ENCODE measurements around the gene CAPNS1. TPM values are rescaled to one million over a fixed set of nuclear protein-coding genes. Genes with fewer than 3 reads are reported as not detected.

The CAPNS1 gene
- total RNA-seq, 1 experiment from 2014 or later = 489 TPM

- Mint-ChIP-seq H3K27ac (ENCODE audit: unreplicated experiment) (peak within 1 kb of the TSS; percentile 96), H3K4me3 (ENCODE audit: unreplicated experiment) (peak within 1 kb of the TSS; percentile 92), H3K27me3 (ENCODE audit: insufficient read depth, unreplicated experiment) (no peaks in the 10 kb centered on the region), H3K4me1 (ENCODE audit: low read depth, unreplicated experiment) (peaks cover 36% of the 10 kb centered on the region), H3K9me3 (ENCODE audit: unreplicated experiment) (no peaks in the 10 kb centered on the region), H3K36me3 (ENCODE audit: insufficient read depth, unreplicated experiment) (peaks cover 71% of the 10 kb centered on the region)
- Histone ChIP-seq H3K27me3 (replicated peaks; ENCODE audit: control insufficient read depth, insufficient read depth, low read length) (no peaks in the 10 kb centered on the region), H3K36me3 (ENCODE audit: control insufficient read depth, insufficient read depth, low read length) (peaks cover 9% of the 10 kb centered on the region; the same call in 1 of the 2 replicates), H3K4me3 (ENCODE audit: low read depth, low read length) (peak within 1 kb of the TSS; percentile 92), H3K9me3 (no peaks in the 10 kb centered on the region), H3K4me1 (peaks cover 16% of the 10 kb centered on the region; the same call in 1 of the 2 replicates)
- intact Hi-C loops (cut with micrococcal nuclease; ENCODE audit: unreplicated experiment) = loop anchor here (1.0 to 2.0 kb wide), 5 partner anchors 12 to 184 kb away; partner anchors contain the start of genes ALKBH6, THAP8 and WDR62
- no peak for DNase-seq
- TF ChIP-seq CTCF (IDR thresholded peaks at IDR 0.05; ENCODE audit: insufficient read depth in 1 of 2, low read depth in 1 of 2, low read length in 1 of 2, severe bottlenecking in 1 of 2, unreplicated experiment in 1 of 2) = no peak
- CTCF ChIA-PET = interaction anchor here (1.0 to 2.2 kb wide), 3 partner anchors 12 to 60 kb away, joined by 3 to 27 read pairs (median 3); no protein-coding TSS in a partner anchor
- POLR2A ChIA-PET = interaction anchor here (0.7 to 1.9 kb wide), 9 partner anchors 9 to 468 kb away, joined by 3 to 13 read pairs (median 4); partner anchors contain the start of genes ALKBH6, COX6B1, THAP8 and ZNF146
- TSS peak; percentile 51 for BruUV-seq (replicated peaks)
Measured at GRCh38 chr19:36115453-36116343, 24.2 kb upstream of the CAPNS1 start, which contains the start of gene TBCB. Gene TBCB, plus strand, starts transcription at chr19:36115468. Its CDS starts 93 bp downstream, at chr19:36115561.

GRCh38 chr19:36116344-36116637 lies 23.6 kb upstream of the CAPNS1 start:
- peak overlapping the region; percentile 92 for H3K4me3 Mint-ChIP-seq (ENCODE audit: unreplicated experiment)
- H3K27me3 ChIP-seq (replicated peaks; ENCODE audit: control insufficient read depth, insufficient read depth, low read length) = no peaks in the 10 kb centered on the region
- peak overlapping the region; percentile 96 for H3K27ac Mint-ChIP-seq (ENCODE audit: unreplicated experiment)
- H3K4me1 ChIP-seq = peaks cover 16% of the 10 kb centered on the region; the same call in 1 of the 2 replicates
- H3K9me3 Mint-ChIP-seq (ENCODE audit: unreplicated experiment) = no peaks in the 10 kb centered on the region
- ChIA-PET POLR2A (interaction anchor here (1.0 to 1.9 kb wide), 2 partner anchors 11 to 63 kb away, joined by 3 to 13 read pairs; partner anchors contain the start of gene THAP8), CTCF (interaction anchor here (2.2 kb wide), 1 partner anchor 11 kb away, joined by 27 read pairs; no protein-coding TSS in a partner anchor)
- TF ChIP-seq CTCF (IDR thresholded peaks at IDR 0.05; ENCODE audit: insufficient read depth in 1 of 2, low read depth in 1 of 2, low read length in 1 of 2, severe bottlenecking in 1 of 2, unreplicated experiment in 1 of 2) = no peak
- DNase-seq = no peak
- H3K4me1 Mint-ChIP-seq (ENCODE audit: low read depth, unreplicated experiment) = peaks cover 36% of the 10 kb centered on the region
- no peaks in the 10 kb centered on the region for H3K27me3 Mint-ChIP-seq (ENCODE audit: insufficient read depth, unreplicated experiment)
- peaks cover 75% of the 10 kb centered on the region for H3K36me3 Mint-ChIP-seq (ENCODE audit: insufficient read depth, unreplicated experiment)
- intact Hi-C loops (cut with micrococcal nuclease; ENCODE audit: unreplicated experiment) = no loop called here
- peak overlapping the region; percentile 92 for H3K4me3 ChIP-seq (ENCODE audit: low read depth, low read length)
- H3K9me3 ChIP-seq = no peaks in the 10 kb centered on the region
- H3K36me3 ChIP-seq (ENCODE audit: control insufficient read depth, insufficient read depth, low read length) = peaks cover 9% of the 10 kb centered on the region; the same call in 1 of the 2 replicates
- no TSS peak for BruUV-seq (replicated peaks)
